ENCODE results near the gene STK10.

GRCh38 chr5:172145870-172146747 lies 41.9 kb downstream of the STK10 start:
- TF ChIP-seq CTCF (IDR thresholded peaks at IDR 0.05) (no peak), POLR2A (IDR thresholded peaks at IDR 0.05) (no peak)
